ENCODE results near the gene GPATCH1.

The GPATCH1 gene

DNA sequence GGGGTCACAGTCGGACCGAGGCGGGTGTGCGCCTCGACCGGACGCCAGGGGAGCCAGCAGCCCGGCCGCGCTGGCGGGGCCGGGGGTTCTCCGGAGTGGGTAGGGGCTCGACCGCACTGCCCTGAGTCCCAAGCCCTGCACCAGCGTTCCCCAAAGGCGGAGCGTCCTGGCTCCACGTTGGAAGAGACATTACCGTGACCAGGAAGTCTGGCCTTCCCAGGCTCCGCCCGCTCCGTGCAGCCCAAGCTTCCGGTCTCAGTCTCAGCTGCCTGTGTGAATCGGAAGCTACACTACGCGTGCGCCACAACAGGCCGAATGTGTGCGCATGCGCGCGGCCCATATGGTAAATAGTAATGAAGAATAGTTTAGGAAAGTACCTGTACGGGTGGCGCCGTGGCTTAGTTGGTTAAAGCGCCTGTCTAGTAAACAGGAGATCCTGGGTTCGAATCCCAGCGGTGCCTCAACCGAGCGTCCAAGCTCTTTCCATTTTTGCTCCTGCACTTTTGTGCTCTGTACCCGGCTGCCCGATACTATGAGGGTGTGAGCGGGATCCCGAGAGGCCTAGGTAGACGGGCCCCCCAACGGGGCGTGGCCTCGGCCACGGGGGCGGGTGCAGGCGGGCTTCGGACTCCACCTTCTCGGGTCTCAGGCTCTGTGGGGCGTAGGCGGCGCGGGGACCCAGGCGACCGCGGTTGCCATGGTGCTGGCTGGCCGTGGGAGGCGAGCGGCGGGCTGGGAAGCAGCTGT lies 95.9 kb downstream of the GPATCH1 start:
- Histone ChIP-seq H3K4me3 (replicated peaks; ENCODE audit: low read depth, low read length) (peak overlapping the region; percentile 89), H3K36me3 (ENCODE audit: control insufficient read depth, insufficient read depth, low read length) (peaks cover 1% of the 10 kb centered on the region; the same call in 1 of the 2 replicates), H3K27me3 (replicated peaks; ENCODE audit: control insufficient read depth, insufficient read depth, low read length) (no peaks in the 10 kb centered on the region)
- TF ChIP-seq, protein P1, sequence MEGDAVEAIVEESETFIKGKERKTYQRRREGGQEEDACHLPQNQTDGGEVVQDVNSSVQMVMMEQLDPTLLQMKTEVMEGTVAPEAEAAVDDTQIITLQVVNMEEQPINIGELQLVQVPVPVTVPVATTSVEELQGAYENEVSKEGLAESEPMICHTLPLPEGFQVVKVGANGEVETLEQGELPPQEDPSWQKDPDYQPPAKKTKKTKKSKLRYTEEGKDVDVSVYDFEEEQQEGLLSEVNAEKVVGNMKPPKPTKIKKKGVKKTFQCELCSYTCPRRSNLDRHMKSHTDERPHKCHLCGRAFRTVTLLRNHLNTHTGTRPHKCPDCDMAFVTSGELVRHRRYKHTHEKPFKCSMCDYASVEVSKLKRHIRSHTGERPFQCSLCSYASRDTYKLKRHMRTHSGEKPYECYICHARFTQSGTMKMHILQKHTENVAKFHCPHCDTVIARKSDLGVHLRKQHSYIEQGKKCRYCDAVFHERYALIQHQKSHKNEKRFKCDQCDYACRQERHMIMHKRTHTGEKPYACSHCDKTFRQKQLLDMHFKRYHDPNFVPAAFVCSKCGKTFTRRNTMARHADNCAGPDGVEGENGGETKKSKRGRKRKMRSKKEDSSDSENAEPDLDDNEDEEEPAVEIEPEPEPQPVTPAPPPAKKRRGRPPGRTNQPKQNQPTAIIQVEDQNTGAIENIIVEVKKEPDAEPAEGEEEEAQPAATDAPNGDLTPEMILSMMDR (IDR thresholded peaks at IDR 0.05; ENCODE audit: insufficient read depth, low read length, poor library complexity, severe bottlenecking) = peak; percentile 25
- DNase-seq (ENCODE audit: extremely low read depth, insufficient read length) = peak; percentile 100

DNA sequence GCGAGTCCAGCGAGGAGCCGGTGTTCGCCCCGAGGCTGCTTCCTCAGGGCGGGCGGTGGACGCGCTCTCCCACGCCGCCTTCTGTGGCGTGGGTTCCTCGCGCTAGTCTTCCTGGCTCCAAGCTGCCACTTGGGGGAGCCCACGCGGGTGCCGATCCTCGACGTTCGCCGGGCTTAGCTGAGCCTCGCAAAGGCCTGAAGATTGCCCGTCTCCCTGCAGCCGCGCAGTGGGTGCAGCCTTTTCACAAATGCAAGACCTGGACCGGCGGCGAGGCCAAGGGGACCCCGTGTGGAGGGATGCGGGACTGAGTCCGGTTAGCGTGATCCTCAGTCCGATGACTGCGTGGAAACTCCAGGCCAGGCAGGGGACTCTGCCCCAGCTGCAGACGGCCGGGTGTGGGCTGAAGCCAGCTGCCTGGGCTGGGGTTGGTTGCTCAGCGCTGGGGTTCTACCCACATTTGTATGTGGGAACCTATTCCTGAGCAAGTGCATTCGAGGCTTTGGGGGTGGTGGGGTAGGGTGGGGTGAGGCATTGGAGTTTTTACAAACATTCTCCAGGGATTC lies 96.5 kb downstream of the GPATCH1 start:
- TF ChIP-seq, protein P1 (IDR thresholded peaks at IDR 0.05; ENCODE audit: insufficient read depth, low read length, poor library complexity, severe bottlenecking) = peak; percentile 35
- Histone ChIP-seq H3K36me3 (ENCODE audit: control insufficient read depth, insufficient read depth, low read length) (peaks cover 1% of the 10 kb centered on the region; the same call in 1 of the 2 replicates), H3K27me3 (replicated peaks; ENCODE audit: control insufficient read depth, insufficient read depth, low read length) (no peaks in the 10 kb centered on the region), H3K4me3 (replicated peaks; ENCODE audit: low read depth, low read length) (peak overlapping the region; percentile 54)
- DNase-seq (ENCODE audit: extremely low read depth, insufficient read length) = no peak

All from GM06990 (cell line).